ENCODE data around the gene NFIA. TPM values are rescaled to one million over a fixed set of nuclear protein-coding genes. Genes with fewer than 3 reads are reported as not detected.

Gene NFIA
- total and polyA plus RNA-seq, 2 of the 13 experiments (the other 11 are each of a cell fraction or from before 2014, with no cell fraction given): 14.7 to 28.5 TPM

GRCh38 chr1:61474963-61475362 is 392.6 kb downstream of the NFIA start (continued):
- TF ChIP-seq, protein P1, sequence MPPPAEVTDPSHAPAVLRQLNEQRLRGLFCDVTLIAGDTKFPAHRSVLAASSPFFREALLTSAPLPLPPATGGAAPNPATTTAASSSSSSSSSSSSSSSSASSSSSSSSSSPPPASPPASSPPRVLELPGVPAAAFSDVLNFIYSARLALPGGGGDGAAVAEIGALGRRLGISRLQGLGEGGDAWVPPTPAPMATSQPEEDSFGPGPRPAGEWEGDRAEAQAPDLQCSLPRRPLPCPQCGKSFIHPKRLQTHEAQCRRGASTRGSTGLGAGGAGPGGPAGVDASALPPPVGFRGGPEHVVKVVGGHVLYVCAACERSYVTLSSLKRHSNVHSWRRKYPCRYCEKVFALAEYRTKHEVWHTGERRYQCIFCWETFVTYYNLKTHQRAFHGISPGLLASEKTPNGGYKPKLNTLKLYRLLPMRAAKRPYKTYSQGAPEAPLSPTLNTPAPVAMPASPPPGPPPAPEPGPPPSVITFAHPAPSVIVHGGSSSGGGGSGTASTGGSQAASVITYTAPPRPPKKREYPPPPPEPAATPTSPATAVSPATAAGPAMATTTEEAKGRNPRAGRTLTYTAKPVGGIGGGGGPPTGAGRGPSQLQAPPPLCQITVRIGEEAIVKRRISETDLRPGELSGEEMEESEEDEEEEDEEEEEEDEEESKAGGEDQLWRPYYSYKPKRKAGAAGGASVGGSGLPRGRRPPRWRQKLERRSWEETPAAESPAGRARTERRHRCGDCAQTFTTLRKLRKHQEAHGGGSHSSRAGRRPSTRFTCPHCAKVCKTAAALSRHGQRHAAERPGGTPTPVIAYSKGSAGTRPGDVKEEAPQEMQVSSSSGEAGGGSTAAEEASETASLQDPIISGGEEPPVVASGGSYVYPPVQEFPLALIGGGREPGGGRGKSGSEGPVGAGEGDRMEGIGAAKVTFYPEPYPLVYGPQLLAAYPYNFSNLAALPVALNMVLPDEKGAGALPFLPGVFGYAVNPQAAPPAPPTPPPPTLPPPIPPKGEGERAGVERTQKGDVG (CRISPR knock-in tag; IDR thresholded peaks at IDR 0.05; ENCODE audit: borderline replicate concordance): no peak
- TF ChIP-seq PCBP2 (optimal IDR thresholded peaks at IDR 0.05; ENCODE audit: low read depth, low read length, poor library complexity, severe bottlenecking): no peak
- TF ChIP-seq PTBP1 (IDR thresholded peaks at IDR 0.05; ENCODE audit: low read depth, low read length, poor library complexity, severe bottlenecking): no peak
- no peak for TF ChIP-seq XRCC5 (optimal IDR thresholded peaks at IDR 0.05; ENCODE audit: low read length)
- TF ChIP-seq ATAD3A (CRISPR knock-in tag; IDR thresholded peaks at IDR 0.05): no peak
- no peak for TF ChIP-seq HNRNPLL (IDR thresholded peaks at IDR 0.05; ENCODE audit: low read depth, low read length, poor library complexity, severe bottlenecking)

DNA sequence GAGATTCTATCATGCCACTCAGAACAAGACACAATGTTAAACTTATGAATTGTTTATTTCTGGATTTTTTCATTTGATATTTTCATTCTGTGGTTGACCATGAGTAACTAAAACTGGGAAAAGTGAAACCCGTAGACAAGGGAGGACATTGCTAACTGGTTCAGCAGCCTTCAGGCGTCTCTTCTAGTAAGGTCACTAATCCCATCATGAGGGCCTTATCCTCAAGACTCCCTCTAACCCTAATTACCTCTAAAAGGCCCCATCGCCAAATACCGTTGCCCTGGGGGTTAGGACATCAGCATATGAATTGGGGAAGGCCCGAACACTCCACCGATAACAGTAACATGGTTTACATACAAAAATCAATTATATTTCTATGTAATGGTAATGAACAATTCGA is 394.9 kb downstream of the NFIA start:
- Histone ChIP-seq H3K27ac (ENCODE audit: extremely low read length, insufficient read depth, low read length) (no peak overlapping the region), H3K4me3 (replicated peaks in 1 of 3; ENCODE audit: insufficient read depth in 1 of 3, low read depth in 2 of 3, low read length in 3 of 3) (no peak overlapping the region), H3K27me3 (ENCODE audit: control insufficient read depth in 1 of 2, insufficient read depth in 2 of 2, low read length in 2 of 2) (peaks cover 1 to 14% of the 10 kb centered on the region in 2 experiments; a peak in 2 of 5 replicates), H3K9me3 (ENCODE audit: low read length) (no peaks in the 10 kb centered on the region), H3K36me3 (replicated peaks in 1 of 2; ENCODE audit: control insufficient read depth in 1 of 2, insufficient read depth in 2 of 2, low read length in 2 of 2) (no peaks in the 10 kb centered on the region), H3K4me2 (ENCODE audit: low read depth, low read length) (no peak overlapping the region), H4K20me1 (ENCODE audit: insufficient read depth, low read length) (0 out of 2 replicates have a peak, but pooled peaks cover 2% of the 10 kb centered on the region), H3K79me2 (ENCODE audit: insufficient read depth, low read length) (no peaks in the 10 kb centered on the region), H3K4me1 (ENCODE audit: insufficient read depth, low read length) (no peaks in the 10 kb centered on the region), H3K9ac (ENCODE audit: insufficient read depth, low read depth, low read length) (no peak overlapping the region), H2AFZ (ENCODE audit: low read length) (no peak overlapping the region)
- in situ Hi-C loops (cut with HindIII; ENCODE audit: extremely low pct_ligation_motif_present, low pct_unique_long_range_greater_than_20kb): no loop called here
- no TSS peak for BruUV-seq (replicated peaks)
- DNase-seq (ENCODE audit: low spot score) (no peak), FAIRE-seq (no peak), ATAC-seq (no peak)
- WGBS (ENCODE audit: low lambda C conversion rate): 41% methylated on average over 7 of the region's 7 CpGs
- CTCF ChIA-PET (ENCODE audit: low intra/inter-chr PET ratio, low total read pairs): no interaction called here
- intact Hi-C loops (cut with micrococcal nuclease; ENCODE audit: unreplicated experiment): no loop called here
- POLR2A ChIA-PET: no interaction called here
- TF ChIP-seq, protein P2, sequence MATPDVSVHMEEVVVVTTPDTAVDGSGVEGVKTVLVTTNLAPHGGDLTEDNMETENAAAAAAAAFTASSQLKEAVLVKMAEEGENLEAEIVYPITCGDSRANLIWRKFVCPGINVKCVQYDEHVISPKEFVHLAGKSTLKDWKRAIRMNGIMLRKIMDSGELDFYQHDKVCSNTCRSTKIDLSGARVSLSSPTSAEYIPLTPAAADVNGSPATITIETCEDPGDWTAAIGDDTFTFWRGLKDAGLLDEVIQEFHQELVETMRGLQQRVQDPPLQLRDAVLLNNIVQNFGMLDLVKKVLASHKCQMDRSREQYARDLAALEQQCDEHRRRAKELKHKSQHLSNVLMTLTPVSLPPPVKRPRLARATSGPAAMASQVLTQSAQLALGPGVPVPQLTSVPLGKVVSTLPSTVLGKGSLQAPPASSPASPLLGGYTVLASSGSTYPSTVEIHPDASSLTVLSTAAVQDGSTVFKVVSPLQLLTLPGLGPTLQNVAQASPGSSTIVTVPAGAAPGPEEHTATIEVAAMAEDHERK (CRISPR knock-in tag; IDR thresholded peaks at IDR 0.05; ENCODE audit: low read depth): no peak
- no peak for TF ChIP-seq HMGXB4 (CRISPR knock-in tag; IDR thresholded peaks at IDR 0.05; ENCODE audit: borderline replicate concordance in 1 of 2, low read depth in 1 of 2)
- TF ChIP-seq, protein P3, sequence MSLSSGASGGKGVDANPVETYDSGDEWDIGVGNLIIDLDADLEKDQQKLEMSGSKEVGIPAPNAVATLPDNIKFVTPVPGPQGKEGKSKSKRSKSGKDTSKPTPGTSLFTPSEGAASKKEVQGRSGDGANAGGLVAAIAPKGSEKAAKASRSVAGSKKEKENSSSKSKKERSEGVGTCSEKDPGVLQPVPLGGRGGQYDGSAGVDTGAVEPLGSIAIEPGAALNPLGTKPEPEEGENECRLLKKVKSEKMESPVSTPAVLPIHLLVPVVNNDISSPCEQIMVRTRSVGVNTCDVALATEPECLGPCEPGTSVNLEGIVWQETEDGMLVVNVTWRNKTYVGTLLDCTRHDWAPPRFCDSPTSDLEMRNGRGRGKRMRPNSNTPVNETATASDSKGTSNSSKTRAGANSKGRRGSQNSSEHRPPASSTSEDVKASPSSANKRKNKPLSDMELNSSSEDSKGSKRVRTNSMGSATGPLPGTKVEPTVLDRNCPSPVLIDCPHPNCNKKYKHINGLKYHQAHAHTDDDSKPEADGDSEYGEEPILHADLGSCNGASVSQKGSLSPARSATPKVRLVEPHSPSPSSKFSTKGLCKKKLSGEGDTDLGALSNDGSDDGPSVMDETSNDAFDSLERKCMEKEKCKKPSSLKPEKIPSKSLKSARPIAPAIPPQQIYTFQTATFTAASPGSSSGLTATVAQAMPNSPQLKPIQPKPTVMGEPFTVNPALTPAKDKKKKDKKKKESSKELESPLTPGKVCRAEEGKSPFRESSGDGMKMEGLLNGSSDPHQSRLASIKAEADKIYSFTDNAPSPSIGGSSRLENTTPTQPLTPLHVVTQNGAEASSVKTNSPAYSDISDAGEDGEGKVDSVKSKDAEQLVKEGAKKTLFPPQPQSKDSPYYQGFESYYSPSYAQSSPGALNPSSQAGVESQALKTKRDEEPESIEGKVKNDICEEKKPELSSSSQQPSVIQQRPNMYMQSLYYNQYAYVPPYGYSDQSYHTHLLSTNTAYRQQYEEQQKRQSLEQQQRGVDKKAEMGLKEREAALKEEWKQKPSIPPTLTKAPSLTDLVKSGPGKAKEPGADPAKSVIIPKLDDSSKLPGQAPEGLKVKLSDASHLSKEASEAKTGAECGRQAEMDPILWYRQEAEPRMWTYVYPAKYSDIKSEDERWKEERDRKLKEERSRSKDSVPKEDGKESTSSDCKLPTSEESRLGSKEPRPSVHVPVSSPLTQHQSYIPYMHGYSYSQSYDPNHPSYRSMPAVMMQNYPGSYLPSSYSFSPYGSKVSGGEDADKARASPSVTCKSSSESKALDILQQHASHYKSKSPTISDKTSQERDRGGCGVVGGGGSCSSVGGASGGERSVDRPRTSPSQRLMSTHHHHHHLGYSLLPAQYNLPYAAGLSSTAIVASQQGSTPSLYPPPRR (CRISPR knock-in tag; IDR thresholded peaks at IDR 0.05; ENCODE audit: borderline replicate concordance): no peak
- TF ChIP-seq KMT2B (CRISPR knock-in tag; IDR thresholded peaks at IDR 0.05): no peak
- no peak for TF ChIP-seq ZNF720 (CRISPR knock-in tag; IDR thresholded peaks at IDR 0.05)
